ENCODE measurements around the gene CLEC2L.

DNA sequence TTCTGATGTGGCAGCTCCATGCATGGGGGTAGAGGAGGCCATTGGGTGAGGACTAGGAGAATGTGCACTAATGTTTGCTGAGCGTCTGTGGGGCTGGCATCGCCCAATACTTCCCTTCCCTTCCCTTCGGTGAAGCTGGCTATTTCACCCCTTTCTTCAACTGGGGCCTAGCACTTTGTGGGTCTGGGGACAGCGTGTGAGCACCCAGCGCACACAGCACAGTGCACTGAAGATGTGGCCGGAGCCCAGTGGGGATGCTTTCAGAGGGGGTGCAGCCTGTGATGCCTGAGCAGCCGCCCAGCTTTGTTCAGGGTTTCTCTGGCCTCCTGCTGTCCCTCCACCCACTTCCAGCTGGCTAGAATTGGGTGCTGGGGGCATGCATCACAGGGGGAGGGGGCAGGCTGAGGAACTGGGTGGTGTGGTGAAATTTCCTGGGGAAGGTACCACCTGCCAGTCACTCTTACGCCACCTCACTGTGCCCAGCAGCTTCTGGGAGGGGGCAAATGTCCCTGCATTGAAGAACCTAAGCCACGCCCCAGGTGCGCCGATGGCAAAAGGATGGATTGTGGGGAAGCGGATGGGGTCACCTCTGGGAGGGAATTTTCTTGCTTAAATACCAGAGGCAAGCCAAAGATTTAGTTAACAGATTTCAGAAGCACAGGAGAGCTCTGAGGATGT lies 45.5 kb downstream of the CLEC2L start:
- TF ChIP-seq, protein P1, sequence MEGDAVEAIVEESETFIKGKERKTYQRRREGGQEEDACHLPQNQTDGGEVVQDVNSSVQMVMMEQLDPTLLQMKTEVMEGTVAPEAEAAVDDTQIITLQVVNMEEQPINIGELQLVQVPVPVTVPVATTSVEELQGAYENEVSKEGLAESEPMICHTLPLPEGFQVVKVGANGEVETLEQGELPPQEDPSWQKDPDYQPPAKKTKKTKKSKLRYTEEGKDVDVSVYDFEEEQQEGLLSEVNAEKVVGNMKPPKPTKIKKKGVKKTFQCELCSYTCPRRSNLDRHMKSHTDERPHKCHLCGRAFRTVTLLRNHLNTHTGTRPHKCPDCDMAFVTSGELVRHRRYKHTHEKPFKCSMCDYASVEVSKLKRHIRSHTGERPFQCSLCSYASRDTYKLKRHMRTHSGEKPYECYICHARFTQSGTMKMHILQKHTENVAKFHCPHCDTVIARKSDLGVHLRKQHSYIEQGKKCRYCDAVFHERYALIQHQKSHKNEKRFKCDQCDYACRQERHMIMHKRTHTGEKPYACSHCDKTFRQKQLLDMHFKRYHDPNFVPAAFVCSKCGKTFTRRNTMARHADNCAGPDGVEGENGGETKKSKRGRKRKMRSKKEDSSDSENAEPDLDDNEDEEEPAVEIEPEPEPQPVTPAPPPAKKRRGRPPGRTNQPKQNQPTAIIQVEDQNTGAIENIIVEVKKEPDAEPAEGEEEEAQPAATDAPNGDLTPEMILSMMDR (IDR thresholded peaks at IDR 0.05 in 2 of 3, conservative IDR thresholded peaks at IDR 0.05 in 1 of 3; ENCODE audit: borderline replicate concordance in 1 of 3, insufficient read depth in 1 of 3, low read depth in 2 of 3, low read length in 2 of 3) = no peak
- TF ChIP-seq ELF1 (IDR thresholded peaks at IDR 0.05; ENCODE audit: borderline replicate concordance, low read depth) (no peak), EZH2 (IDR thresholded peaks at IDR 0.05) (no peak), EZH2phosphoT487 (IDR thresholded peaks at IDR 0.05; ENCODE audit: borderline replicate concordance) (no peak), SP1 (IDR thresholded peaks at IDR 0.05; ENCODE audit: low read depth) (no peak), SIN3A (IDR thresholded peaks at IDR 0.05; ENCODE audit: low read depth) (no peak), ZFX (IDR thresholded peaks at IDR 0.05) (no peak), CEBPB (IDR thresholded peaks at IDR 0.05; ENCODE audit: low read depth) (no peak), POLR2A (IDR thresholded peaks at IDR 0.05; ENCODE audit: borderline replicate concordance, extremely low read depth, insufficient read depth, insufficient read length) (no peak), POLR2AphosphoS5 (IDR thresholded peaks at IDR 0.05; ENCODE audit: low read depth, low read length) (no peak), EGR1 (IDR thresholded peaks at IDR 0.05; ENCODE audit: low read depth) (no peak), ZNF274 (IDR thresholded peaks at IDR 0.05; ENCODE audit: low read depth, low read length) (no peak)
- TF ChIP-seq, protein P2, sequence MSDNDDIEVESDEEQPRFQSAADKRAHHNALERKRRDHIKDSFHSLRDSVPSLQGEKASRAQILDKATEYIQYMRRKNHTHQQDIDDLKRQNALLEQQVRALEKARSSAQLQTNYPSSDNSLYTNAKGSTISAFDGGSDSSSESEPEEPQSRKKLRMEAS (IDR thresholded peaks at IDR 0.05) = no peak
- TF ChIP-seq, protein P3, sequence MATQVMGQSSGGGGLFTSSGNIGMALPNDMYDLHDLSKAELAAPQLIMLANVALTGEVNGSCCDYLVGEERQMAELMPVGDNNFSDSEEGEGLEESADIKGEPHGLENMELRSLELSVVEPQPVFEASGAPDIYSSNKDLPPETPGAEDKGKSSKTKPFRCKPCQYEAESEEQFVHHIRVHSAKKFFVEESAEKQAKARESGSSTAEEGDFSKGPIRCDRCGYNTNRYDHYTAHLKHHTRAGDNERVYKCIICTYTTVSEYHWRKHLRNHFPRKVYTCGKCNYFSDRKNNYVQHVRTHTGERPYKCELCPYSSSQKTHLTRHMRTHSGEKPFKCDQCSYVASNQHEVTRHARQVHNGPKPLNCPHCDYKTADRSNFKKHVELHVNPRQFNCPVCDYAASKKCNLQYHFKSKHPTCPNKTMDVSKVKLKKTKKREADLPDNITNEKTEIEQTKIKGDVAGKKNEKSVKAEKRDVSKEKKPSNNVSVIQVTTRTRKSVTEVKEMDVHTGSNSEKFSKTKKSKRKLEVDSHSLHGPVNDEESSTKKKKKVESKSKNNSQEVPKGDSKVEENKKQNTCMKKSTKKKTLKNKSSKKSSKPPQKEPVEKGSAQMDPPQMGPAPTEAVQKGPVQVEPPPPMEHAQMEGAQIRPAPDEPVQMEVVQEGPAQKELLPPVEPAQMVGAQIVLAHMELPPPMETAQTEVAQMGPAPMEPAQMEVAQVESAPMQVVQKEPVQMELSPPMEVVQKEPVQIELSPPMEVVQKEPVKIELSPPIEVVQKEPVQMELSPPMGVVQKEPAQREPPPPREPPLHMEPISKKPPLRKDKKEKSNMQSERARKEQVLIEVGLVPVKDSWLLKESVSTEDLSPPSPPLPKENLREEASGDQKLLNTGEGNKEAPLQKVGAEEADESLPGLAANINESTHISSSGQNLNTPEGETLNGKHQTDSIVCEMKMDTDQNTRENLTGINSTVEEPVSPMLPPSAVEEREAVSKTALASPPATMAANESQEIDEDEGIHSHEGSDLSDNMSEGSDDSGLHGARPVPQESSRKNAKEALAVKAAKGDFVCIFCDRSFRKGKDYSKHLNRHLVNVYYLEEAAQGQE (IDR thresholded peaks at IDR 0.05; ENCODE audit: low read depth) = no peak

Data from HCT116 (cell line).